Activated CD8-positive, alpha-beta memory T cell treated with anti-CD3 and anti-CD28 coated beads for 36 hours (primary cell): ENCODE data around the gene GALC. TPM values are rescaled to one million over a fixed set of nuclear protein-coding genes. Genes with fewer than 3 reads are reported as not detected.

Source experiments
- CTCF ChIA-PET: fragments of 350-600 bp; sonication (Branson Sonifier 250); formaldehyde crosslinking; loops from one replicate; lab custom pipeline; 2021; ENCODE audit warnings: antibody characterized with exemption; lab: Charles Lee
- POLR2A ChIA-PET: fragments of 350-600 bp; sonication (Branson Sonifier 250); formaldehyde crosslinking; loops from one replicate; lab custom pipeline; 2021; ENCODE audit warnings: antibody characterized with exemption; lab: Charles Lee
- total RNA-seq, 2 experiments: library from RNA; stranded (reverse); gene quantifications; one replicate each; pipeline ENCODE4 v1.2.3, GENCODE V29; 2021

GALC gene
- total RNA-seq, 2 experiments from 2014 or later, result 10.7 to 11.7 TPM

DNA sequence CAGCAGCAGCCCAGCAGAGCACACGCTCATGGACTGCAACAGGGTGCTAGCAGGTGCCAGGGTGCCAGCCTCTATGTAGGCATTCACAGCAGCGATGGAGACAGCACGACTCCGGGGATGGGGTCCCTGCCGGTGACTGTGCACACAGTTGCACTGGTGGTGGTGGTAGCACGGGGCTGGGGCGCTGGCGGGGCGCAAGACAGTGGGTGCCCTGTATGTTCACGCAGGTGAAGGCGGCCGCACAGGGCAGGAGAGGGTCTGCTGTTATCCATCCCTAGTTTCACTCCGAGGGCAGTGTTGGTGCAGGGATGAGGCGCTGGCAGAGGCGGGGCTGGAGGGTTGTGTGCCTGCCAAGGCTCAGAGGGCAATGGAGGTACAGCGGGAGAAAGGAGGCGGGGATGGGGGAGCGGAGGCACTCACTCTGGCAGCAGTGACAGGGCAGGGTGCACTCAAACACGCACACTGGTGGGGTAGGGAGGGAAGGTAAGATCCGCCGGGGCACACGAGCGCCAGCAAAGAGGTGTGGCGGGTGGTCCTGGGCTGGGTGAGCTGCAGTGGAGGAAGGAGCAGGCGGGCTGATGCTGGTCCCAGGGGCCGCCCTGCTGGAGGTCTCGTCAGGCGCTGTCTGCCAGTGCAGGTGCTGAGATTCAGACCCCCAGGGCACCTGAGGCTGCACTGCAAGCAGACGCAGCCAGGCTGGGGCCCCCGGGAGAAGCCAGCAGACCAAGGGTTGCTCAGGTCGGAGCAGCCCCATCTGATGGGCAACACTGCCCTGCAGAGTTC is 76.7 kb downstream of the GALC start:
- CTCF ChIA-PET, result no interaction called here
- POLR2A ChIA-PET, result no interaction called here

DNA sequence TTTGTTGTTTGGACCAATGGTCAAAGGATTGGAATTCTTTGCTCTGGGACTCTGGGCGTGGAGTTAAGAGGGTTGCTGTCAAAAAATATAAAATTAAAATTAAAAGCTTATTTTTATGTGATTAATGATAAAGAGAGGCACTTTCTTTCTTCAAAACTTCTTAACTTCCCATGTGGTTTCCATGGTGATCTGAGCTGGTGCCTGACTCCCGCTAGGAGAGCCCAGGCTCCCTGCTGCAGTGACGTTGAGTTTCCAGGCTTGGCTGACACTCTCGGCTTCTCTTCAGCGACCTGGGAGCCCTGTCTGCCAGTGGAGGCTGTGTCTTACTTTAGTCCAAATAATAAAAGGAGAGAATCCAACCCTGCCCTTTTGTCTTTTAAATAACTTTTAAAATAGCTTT is 84.4 kb downstream of the GALC start:
- POLR2A ChIA-PET, result no interaction called here
- CTCF ChIA-PET, result no interaction called here

DNA sequence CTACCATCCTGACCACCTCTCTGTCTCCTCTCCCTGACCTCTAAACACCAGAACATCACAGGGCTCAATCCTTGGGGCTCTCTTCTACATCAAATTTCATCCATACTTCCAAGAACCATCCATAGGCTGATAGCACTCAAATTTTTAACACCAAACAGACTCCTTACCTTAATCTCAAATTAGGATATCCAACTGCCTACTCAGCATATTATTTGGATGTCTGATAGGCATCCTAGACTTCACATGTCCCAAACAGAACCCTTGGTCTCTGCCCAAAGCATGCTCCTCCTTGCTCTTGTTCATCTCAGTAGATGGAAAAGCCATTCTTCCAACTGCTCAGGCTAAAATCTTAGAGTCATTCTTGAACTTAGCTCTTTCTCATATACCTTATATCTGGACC is 91.3 kb downstream of the GALC start:
- ChIA-PET CTCF (no interaction called here), POLR2A (no interaction called here)

DNA sequence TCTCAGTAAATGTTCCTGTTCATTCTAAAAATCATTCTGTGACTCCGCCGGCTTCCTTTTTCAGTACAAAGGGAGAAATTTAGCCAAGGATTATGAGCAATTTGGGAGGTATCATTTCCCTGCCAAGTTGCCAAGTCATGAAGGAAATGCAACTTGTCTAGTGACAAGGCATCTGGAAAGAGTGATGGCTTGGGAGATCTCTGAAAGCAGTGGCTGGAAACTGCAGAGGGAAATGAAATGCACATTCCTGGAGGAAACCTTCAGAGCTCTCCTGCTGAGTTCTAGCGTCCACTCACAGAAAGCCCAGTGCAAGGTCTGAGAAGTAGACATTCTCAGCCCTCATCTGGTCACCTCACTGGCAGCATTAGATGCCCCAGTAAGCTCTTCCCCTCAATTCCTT is 91.7 kb downstream of the GALC start:
- ChIA-PET CTCF (interaction anchor here (1.9 kb wide), 1 partner anchor 96 kb away, joined by 6 read pairs; no protein-coding TSS in a partner anchor), POLR2A (no interaction called here)

- CTCF ChIA-PET, result interaction anchor here (0.8 to 1.9 kb wide), 2 partner anchors 15 to 94 kb away, joined by 3 to 6 read pairs; no protein-coding TSS in a partner anchor
- POLR2A ChIA-PET, result no interaction called here
These were observed 93.8 kb downstream of the GALC start for GRCh38 chr14:87899228-87899627.

DNA sequence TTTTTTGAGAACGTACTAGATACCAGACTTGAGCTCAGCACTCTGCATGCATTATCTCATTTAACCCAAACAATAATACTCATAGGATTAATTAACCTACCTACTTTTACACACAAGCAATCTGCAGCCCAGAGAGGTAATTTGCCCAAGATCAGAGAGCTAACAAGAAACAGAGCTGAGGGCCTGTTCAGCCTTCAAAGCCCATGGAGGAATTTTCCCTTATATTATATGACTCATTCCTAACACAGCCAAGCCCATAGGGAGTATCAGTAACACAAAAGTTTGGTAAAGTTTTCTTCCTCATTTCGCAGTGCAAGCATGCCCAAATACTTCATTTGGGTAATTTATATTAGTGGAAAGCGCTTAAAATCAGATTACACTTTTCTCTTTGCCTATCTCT is 94.7 kb downstream of the GALC start:
- ChIA-PET CTCF (interaction anchor here (0.8 kb wide), 1 partner anchor 14 kb away, joined by 3 read pairs; no protein-coding TSS in a partner anchor), POLR2A (no interaction called here)

DNA sequence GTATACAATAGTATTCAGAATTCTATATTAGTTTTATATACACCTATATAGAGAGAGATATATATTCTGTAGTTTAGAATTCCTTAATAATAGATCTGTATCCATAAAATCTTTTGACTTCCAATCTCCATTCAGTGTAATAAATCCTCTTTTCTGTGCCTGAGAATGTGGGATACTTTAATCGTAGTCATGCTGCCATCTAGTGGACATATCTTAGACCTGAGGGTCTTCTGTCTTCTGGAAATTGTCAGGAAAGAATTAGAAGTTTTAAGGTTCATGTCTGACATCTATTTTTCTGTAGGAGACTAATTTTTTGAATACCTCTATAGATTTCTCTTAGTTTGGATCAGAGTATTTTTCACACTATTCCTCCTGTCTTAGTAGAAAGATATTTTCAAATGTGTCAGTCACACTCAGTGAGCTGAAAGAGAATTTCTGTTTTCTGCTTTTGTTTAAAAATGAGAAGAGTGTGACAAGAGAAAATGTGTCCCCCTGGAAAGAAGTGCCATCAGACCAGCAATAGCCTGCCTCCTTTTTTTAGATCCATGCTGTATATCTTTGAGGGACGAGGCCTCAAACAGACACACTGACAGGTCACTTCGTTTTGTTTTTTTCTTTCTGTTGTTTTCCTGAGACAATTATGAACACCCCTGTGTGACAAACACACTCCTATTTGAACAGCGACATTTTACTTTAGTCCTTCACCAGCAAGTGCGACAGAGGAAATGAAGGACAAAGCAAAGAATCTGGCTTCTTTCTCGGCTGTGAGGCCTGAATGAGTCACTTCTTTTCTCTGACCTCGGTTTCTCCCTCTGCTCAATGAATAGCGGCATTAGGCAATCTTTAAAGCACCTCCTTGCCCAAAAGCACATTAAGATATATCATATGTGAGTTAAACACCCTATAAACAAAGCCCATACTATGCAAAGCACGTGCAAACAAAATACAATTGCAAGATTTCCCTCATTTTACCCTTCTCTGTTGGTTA is 96.3 kb downstream of the GALC start:
- CTCF ChIA-PET, result interaction anchor here (1.4 to 2.6 kb wide), 2 partner anchors 92 to 98 kb away, joined by 3 to 11 read pairs; no protein-coding TSS in a partner anchor
- POLR2A ChIA-PET, result no interaction called here

DNA sequence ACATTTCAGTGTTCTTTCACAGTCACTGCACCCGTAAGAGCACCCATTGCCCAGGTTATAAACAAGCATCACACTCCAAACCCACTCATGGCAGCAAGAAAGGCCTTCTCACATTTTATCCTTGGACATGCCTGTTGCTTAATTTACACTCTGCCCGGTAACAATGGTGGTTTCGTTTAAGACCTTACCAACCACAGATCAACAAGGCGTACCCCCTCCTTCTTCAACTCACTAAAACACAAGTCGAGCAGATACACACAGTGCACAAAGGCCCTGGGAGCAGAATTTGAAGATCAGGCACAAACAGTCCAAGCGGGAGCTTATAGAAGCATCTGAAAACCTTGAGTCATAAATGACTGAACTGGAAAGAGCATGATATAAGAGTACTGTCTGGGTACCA is 98.1 kb downstream of the GALC start:
- ChIA-PET CTCF (interaction anchor here (0.8 to 2.6 kb wide), 2 partner anchors 84 to 90 kb away, joined by 3 to 11 read pairs; no protein-coding TSS in a partner anchor), POLR2A (no interaction called here)

DNA sequence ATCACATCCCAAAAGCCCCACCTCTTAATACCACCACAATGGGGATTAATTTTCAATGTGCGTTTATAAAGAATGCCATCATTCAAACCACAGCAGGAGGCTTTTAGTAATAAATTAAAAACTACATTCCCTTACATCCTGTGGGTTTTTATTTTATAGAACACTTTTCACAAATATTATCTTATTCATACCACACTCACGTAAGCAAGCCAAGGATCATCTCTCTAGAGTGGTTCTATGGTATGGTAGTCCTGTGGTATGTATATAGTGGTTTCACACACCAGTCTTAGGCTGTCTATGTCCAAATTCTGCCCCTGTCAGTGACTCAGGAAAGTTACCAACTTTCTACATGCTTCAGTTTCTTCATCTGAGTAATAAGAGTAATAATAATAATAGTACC is 100.2 kb downstream of the GALC start:
- CTCF ChIA-PET, result no interaction called here

DNA sequence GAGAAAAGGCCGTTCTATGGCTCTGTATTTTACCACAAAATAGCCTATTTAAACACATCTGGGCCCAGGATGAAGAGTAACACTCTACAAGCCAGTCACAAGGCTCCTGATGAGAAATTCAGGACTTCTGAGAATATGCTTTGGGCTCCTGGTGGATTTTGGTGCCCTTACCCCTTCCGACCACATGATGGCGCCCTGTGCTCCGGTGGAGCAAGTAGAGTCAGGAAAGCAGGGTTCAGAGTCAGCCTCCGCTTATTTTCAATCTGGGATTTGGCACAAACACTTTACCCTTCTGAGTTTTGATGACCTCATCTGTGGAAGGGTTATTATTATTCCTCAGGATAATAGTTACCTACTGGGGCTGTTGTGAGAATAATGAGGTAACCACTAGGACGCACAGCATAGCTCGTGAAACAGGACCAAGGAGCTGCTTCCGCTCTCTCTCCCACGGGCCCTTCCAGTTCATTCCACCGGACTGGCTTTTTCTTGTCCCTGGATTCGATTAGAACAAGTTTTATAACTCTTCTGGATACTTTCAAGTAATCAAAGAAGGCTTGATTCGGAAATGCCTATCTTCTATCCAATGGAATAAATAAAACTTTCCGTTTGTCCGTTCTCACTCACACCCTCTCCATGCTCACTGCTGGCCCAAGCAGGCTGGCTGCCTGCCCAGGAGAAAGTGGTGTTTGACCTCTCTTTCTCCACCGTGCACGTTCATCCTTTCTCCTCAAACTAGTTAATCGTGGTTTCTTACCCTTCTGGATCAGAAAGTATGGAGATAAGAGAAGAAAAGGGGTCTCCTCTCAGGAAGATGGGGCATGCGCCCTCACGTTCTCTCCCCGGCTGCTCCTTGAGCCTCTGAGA is 104.6 kb downstream of the GALC start:
- CTCF ChIA-PET, result no interaction called here
- POLR2A ChIA-PET, result no interaction called here

More for the DNA sequence above, 100.2 kb downstream of the GALC start:
- POLR2A ChIA-PET, result no interaction called here

DNA sequence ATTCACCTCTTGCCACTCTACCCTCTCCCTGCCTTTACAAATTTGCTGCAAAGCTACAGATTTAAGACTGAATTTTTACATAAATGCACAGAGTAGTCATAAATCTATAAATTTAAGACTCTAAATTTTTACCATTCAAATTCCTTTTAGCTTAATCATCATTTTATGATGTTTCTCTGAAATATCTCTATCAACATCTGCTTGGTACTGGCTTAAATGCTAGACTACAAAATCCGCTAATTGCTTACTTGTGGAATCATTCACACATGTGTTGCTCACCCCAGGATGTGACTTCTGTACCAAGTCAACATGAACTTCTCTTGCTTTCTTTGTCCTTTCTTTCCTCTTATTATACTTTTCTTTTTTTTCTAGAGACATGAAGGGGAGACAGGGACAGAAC is 109.2 kb downstream of the GALC start:
- CTCF ChIA-PET, result interaction anchor here (1.0 kb wide), 1 partner anchor 15 kb away, joined by 3 read pairs; no protein-coding TSS in a partner anchor
- POLR2A ChIA-PET, result no interaction called here

Other genes with a start within 250 kb of the GALC start
- 10 to 100 TPM; 16.8 to 17.1 TPM for gene GPR65, start 12.0 kb upstream of the GALC start, total RNA-seq